CD14-positive monocyte (primary cell): ENCODE results near the gene CPNE4. TPM values are rescaled to one million over a fixed set of nuclear protein-coding genes. Genes with fewer than 3 reads are reported as not detected.

Experiments used
- DNase-seq, 3 donors: peaks; one replicate each; pipeline ENCODE4 v3.0.0-alpha.2; 2011 to 2022
- H2AFZ ChIP-seq: 2 replicates; pipeline ENCODE4 v1.6.0; 2012; ENCODE audit warnings: mild to moderate bottlenecking, low read depth, low read length, inconsistent platforms; ENCODE audit not compliant: insufficient read depth, poor library complexity, severe bottlenecking
- H3K27ac ChIP-seq, 2 donors: 1 replicate in 1 of 2; 2 replicates in 1 of 2; pipeline ENCODE4 v1.5.1; 2012 to 2013; ENCODE audit warnings: low read length in 2 of 2, control low read depth in 1 of 2, inconsistent platforms in 1 of 2, low read depth in 1 of 2, mild to moderate bottlenecking in 1 of 2
- H3K27me3 ChIP-seq, 2 donors: one replicate each; pipeline versions ENCODE4 v1.6.0 to v1.6.1; 2011 to 2013; ENCODE audit warnings: low read length in 2 of 2; ENCODE audit not compliant: control insufficient read depth in 2 of 2, insufficient read depth in 2 of 2
- H3K36me3 ChIP-seq, 2 donors: replicated peaks in 1 of 2; 1 replicate in 1 of 2; 2 replicates in 1 of 2; pipeline versions ENCODE4 v1.5.1 to v1.6.1; 2012 to 2013; ENCODE audit warnings: low read length in 2 of 2, control low read depth in 1 of 2, inconsistent platforms in 1 of 2, mild to moderate bottlenecking in 1 of 2; ENCODE audit not compliant: insufficient read depth in 2 of 2, control insufficient read depth in 1 of 2
- H3K4me1 ChIP-seq, 2 donors: 1 replicate in 1 of 2; 2 replicates in 1 of 2; pipeline versions ENCODE4 v1.5.1 to v1.6.1; 2012 to 2013; ENCODE audit warnings: low read length in 2 of 2, control low read depth in 1 of 2, inconsistent platforms in 1 of 2, mild to moderate bottlenecking in 1 of 2, moderate library complexity in 1 of 2; ENCODE audit not compliant: insufficient read depth in 2 of 2, control insufficient read depth in 1 of 2
- H3K4me2 ChIP-seq: replicated peaks from 2 replicates; pipeline ENCODE3; 2012; ENCODE audit warnings: low read length, moderate library complexity, mild to moderate bottlenecking; ENCODE audit not compliant: poor library complexity, severe bottlenecking; ENCODE audit errors: extremely low read depth
- H3K4me3 ChIP-seq, 3 experiments: fragments of 200-600 bp in 1 of 3; sonication (generic) in 1 of 3; replicated peaks in 1 of 3; 1 replicate in 2 of 3; 2 replicates in 1 of 3; pipeline ENCODE4 v1.5.1; 2011 to 2013; ENCODE audit warnings: low read length in 3 of 3, mild to moderate bottlenecking in 3 of 3, control low read depth in 2 of 3, low read depth in 2 of 3, inconsistent platforms in 1 of 3, moderate library complexity in 1 of 3
- H3K79me2 ChIP-seq: 2 replicates; pipeline ENCODE4 v1.6.0; 2012; ENCODE audit warnings: mild to moderate bottlenecking, control low read depth, inconsistent platforms, low read length, moderate library complexity; ENCODE audit not compliant: insufficient read depth
- H3K9ac ChIP-seq: 2 replicates; pipeline ENCODE4 v1.6.0; 2017; ENCODE audit warnings: low read length, mild to moderate bottlenecking; ENCODE audit not compliant: insufficient read depth, poor library complexity, severe bottlenecking
- H3K9me3 ChIP-seq, 2 donors: replicated peaks in 1 of 2; 1 replicate in 1 of 2; 2 replicates in 1 of 2; pipeline versions ENCODE4 v1.5.1 to v1.6.1; 2012 to 2013; ENCODE audit warnings: low read length in 2 of 2, control low read depth in 1 of 2; ENCODE audit not compliant: control insufficient read depth in 1 of 2, insufficient read depth in 1 of 2
- H4K20me1 ChIP-seq: 2 replicates; pipeline ENCODE4 v1.6.0; 2012; ENCODE audit warnings: mild to moderate bottlenecking, low read length, control low read depth, moderate library complexity; ENCODE audit not compliant: insufficient read depth
- H3K27ac Mint-ChIP-seq, 7 donors: one replicate each; pipeline ENCODE4 v1.8.0; 2020; ENCODE audit warnings: mild to moderate bottlenecking in 7 of 7, mixed read lengths in 7 of 7, moderate library complexity in 6 of 7, inconsistent platforms in 2 of 7
- H3K27me3 Mint-ChIP-seq, 3 donors: one replicate each; pipeline ENCODE4 v1.8.0; 2021 to 2022; ENCODE audit warnings: low read depth in 3 of 3, mild to moderate bottlenecking in 3 of 3, mixed read lengths in 3 of 3, moderate library complexity in 3 of 3, inconsistent platforms in 1 of 3
- H3K36me3 Mint-ChIP-seq, 2 donors: one replicate each; pipeline ENCODE4 v1.8.0; 2020; ENCODE audit warnings: mixed read lengths in 2 of 2, inconsistent platforms in 1 of 2, mild to moderate bottlenecking in 1 of 2
- H3K4me1 Mint-ChIP-seq: one replicate; pipeline ENCODE4 v1.8.0; 2020; ENCODE audit warnings: mild to moderate bottlenecking, mixed read lengths
- H3K4me3 Mint-ChIP-seq, 2 donors: one replicate each; pipeline ENCODE4 v1.8.0; 2020; ENCODE audit warnings: mild to moderate bottlenecking in 2 of 2, mixed read lengths in 2 of 2, moderate library complexity in 1 of 2
- H3K9me3 Mint-ChIP-seq, 7 donors: one replicate each; pipeline ENCODE4 v1.8.0; 2020 to 2022; ENCODE audit warnings: mixed read lengths in 7 of 7, mild to moderate bottlenecking in 6 of 7, moderate library complexity in 6 of 7, inconsistent platforms in 2 of 7
- CTCF ChIP-seq: fragments of 200-600 bp; IDR thresholded peaks from one replicate; pipeline ENCODE4 v1.8.0; 2022; ENCODE audit warnings: antibody characterized with exemption, mild to moderate bottlenecking
- whole genome bisulfite sequencing: methylation state at CpG from one replicate; pipeline ENCODE4 v1.1.5; 2013; ENCODE audit warnings: missing lambda C conversion rate; ENCODE audit not compliant: insufficient coverage; 5-methylcytosine and 5-hydroxymethylcytosine counted together
- intact Hi-C, 2 donors: fragments of 100-400 bp; cut with micrococcal nuclease; formaldehyde crosslinking; loops; one replicate each; pipeline versions ENCODE4 v1.15.0 to v1.15.1; 2023
- polyA plus RNA-seq, 3 donors: library from polyadenylated mRNA; depleted of rRNA in 1 of 3; unstranded in 2 of 3; stranded (reverse) in 1 of 3; fragments of 300-500 nt in 2 of 3; fragments of >200 nt in 1 of 3; fragmentation: Illumina TruSeq in 2 of 3; gene quantifications; 1 replicate in 2 of 3; 2 replicates in 1 of 3; pipeline ENCODE4 v1.2.3, GENCODE V29; 2012 to 2021

CPNE4 gene
- polyA plus RNA-seq, 3 donors = not detected

DNA sequence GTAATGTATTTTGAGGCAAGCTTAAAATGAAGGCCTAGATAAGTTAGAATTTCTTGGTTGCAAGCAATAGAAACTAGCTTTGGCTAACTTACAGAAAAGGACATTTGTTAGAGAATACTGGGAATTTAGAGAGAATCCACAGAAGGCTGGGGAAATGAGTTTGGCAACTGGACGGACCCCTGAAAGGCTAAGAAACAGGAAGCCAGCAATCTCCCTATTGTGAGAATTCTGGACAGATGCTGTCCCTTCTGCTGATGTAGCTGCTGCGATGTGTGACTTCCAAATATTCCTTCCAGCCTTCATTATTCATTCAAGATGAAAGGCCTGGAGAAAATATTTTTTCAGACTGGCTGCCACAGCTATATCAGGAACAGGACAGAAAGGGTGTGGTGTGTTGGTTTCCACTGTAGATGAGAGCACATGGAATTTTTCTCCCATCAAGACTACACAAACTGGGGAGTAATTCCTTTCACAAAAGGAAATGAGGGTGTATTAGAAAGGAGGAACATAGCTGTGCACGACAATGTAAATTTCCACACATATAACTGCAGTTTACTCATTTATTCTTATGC is 213.5 kb downstream of the CPNE4 start:
- H3K4me1 Mint-ChIP-seq = no peaks in the 10 kb centered on the region
- H3K9me3 ChIP-seq = no peaks in the 10 kb centered on the region
- no peak for TF ChIP-seq CTCF
- H3K79me2 ChIP-seq = no peaks in the 10 kb centered on the region
- H3K4me3 ChIP-seq = no peak overlapping the region
- no peak overlapping the region for H3K4me2 ChIP-seq
- H3K27ac Mint-ChIP-seq = no peak overlapping the region
- H2AFZ ChIP-seq = no peak overlapping the region
- peaks cover 10 to 13% (median 10%) of the 10 kb centered on the region in 3 donors for H3K27me3 Mint-ChIP-seq
- no peak overlapping the region for H3K4me3 Mint-ChIP-seq
- no peak overlapping the region for H3K9ac ChIP-seq
- peaks cover 0 to 2% (median 0%) of the 10 kb centered on the region in 7 donors for H3K9me3 Mint-ChIP-seq
- no peak for DNase-seq
- intact Hi-C loops = no loop called here
- H3K4me1 ChIP-seq = no peaks in the 10 kb centered on the region
- H3K27me3 ChIP-seq = no peaks in the 10 kb centered on the region
- H4K20me1 ChIP-seq = no peaks in the 10 kb centered on the region
- no peak overlapping the region for H3K27ac ChIP-seq
- 75% methylated on average over 1 of the region's 3 CpGs for WGBS
- H3K36me3 ChIP-seq = no peaks in the 10 kb centered on the region
- no peaks in the 10 kb centered on the region for H3K36me3 Mint-ChIP-seq

- Histone ChIP-seq H3K36me3 (no peaks in the 10 kb centered on the region), H3K4me3 (no peak overlapping the region), H3K27me3 (no peaks in the 10 kb centered on the region), H2AFZ (no peak overlapping the region), H3K4me1 (no peaks in the 10 kb centered on the region), H3K79me2 (no peaks in the 10 kb centered on the region), H3K9ac (no peak overlapping the region), H3K27ac (no peak overlapping the region), H3K9me3 (no peaks in the 10 kb centered on the region), H4K20me1 (no peaks in the 10 kb centered on the region), H3K4me2 (no peak overlapping the region)
- no peak for DNase-seq
- H3K4me3 Mint-ChIP-seq = no peak overlapping the region
- H3K4me1 Mint-ChIP-seq = no peaks in the 10 kb centered on the region
- no CpG with 5 or more reads among the region's 5 CpGs for WGBS
- H3K36me3 Mint-ChIP-seq = no peaks in the 10 kb centered on the region
- H3K27me3 Mint-ChIP-seq = peaks cover 1 to 10% (median 3%) of the 10 kb centered on the region in 3 donors
- no peak overlapping the region for H3K27ac Mint-ChIP-seq
- no peak for TF ChIP-seq CTCF
- H3K9me3 Mint-ChIP-seq = peaks cover 0 to 2% (median 0%) of the 10 kb centered on the region in 7 donors
- intact Hi-C loops = no loop called here
Observed at GRCh38 chr3:131819381-131820055, 215.3 kb downstream of the CPNE4 start.
